SK-N-SH treated with all-trans-retinoic acid at 6 μM for 48 hours (cell line): ENCODE data around the gene LYRM1.

ENCODE experiments used
- ATAC-seq: fragments of 200-7000 bp; cut with Tn5 transposase; 3 replicates; pipeline ENCODE4 v1.9.1; 2020; ENCODE audit warnings: mild to moderate bottlenecking, moderate library complexity
- BACH2 ChIP-seq: fragments of 250-450 bp; sonication (Bioruptor Pico); IDR thresholded peaks from 2 replicates; pipeline ENCODE4 v1.9.0; 2021; ENCODE audit warnings: mild to moderate bottlenecking, borderline replicate concordance
- CREB5 ChIP-seq: fragments of 250-450 bp; sonication (Bioruptor Pico); IDR thresholded peaks from 2 replicates; pipeline ENCODE4 v1.5.1; 2020; ENCODE audit warnings: low read depth, mild to moderate bottlenecking, moderate library complexity
- CSRNP3 ChIP-seq: fragments of 250-450 bp; sonication (Bioruptor Pico); IDR thresholded peaks from 2 replicates; pipeline ENCODE4 v1.5.1; 2021; ENCODE audit warnings: mild to moderate bottlenecking, moderate library complexity
- GLIS3 ChIP-seq: fragments of 250-450 bp; sonication (Bioruptor Pico); IDR thresholded peaks from 2 replicates; pipeline ENCODE4 v1.5.0; 2020; ENCODE audit warnings: mild to moderate bottlenecking, moderate library complexity
- ISL1 ChIP-seq: fragments of 250-450 bp; sonication (Bioruptor Pico); IDR thresholded peaks from 2 replicates; pipeline ENCODE4 v2.1.2; 2022; ENCODE audit warnings: mild to moderate bottlenecking, moderate library complexity
- OSR1 ChIP-seq: fragments of 250-450 bp; sonication (Bioruptor Pico); IDR thresholded peaks from 2 replicates; pipeline ENCODE4 v1.8.0; 2022; ENCODE audit warnings: moderate library complexity, mild to moderate bottlenecking, inconsistent platforms
- PATZ1 ChIP-seq: fragments of 250-450 bp; sonication (Bioruptor Pico); IDR thresholded peaks from 2 replicates; pipeline ENCODE4 v1.8.0; 2020; ENCODE audit warnings: mild to moderate bottlenecking, moderate library complexity, borderline replicate concordance
- POU6F1 ChIP-seq: fragments of 250-450 bp; sonication (Bioruptor Pico); IDR thresholded peaks from 2 replicates; pipeline ENCODE4 v1.8.0; 2021; ENCODE audit warnings: low read depth, mild to moderate bottlenecking, moderate library complexity, borderline replicate concordance
- PPARA ChIP-seq: fragments of 250-450 bp; sonication (Bioruptor Pico); IDR thresholded peaks from 2 replicates; pipeline ENCODE4 v1.5.0; 2020; ENCODE audit warnings: mild to moderate bottlenecking, borderline replicate concordance
- RARB ChIP-seq: fragments of 250-450 bp; sonication (Bioruptor Pico); IDR thresholded peaks from 2 replicates; pipeline ENCODE4 v1.8.0; 2021; ENCODE audit warnings: mild to moderate bottlenecking, moderate library complexity
- SNAI2 ChIP-seq: fragments of 250-450 bp; sonication (Bioruptor Pico); IDR thresholded peaks from 2 replicates; pipeline ENCODE4 v1.5.0; 2020; ENCODE audit warnings: mild to moderate bottlenecking, moderate library complexity
- TOX ChIP-seq: fragments of 250-450 bp; sonication (Bioruptor Pico); IDR thresholded peaks from 2 replicates; pipeline ENCODE4 v1.8.0; 2021; ENCODE audit warnings: mild to moderate bottlenecking, moderate library complexity, borderline replicate concordance
- ZC3H10 ChIP-seq: fragments of 250-450 bp; sonication (Bioruptor Pico); IDR thresholded peaks from 2 replicates; pipeline ENCODE4 v1.5.1; 2021; ENCODE audit warnings: mild to moderate bottlenecking, moderate library complexity
- ZFP3 ChIP-seq: fragments of 250-450 bp; sonication (Bioruptor Pico); IDR thresholded peaks from 2 replicates; pipeline ENCODE4 v1.5.0; 2020; ENCODE audit warnings: mild to moderate bottlenecking, moderate library complexity
- ZFP30 ChIP-seq: fragments of 450-650 bp; formaldehyde crosslinking; IDR thresholded peaks from 2 replicates; pipeline ENCODE4 v1.5.0; 2022; ENCODE audit warnings: mild to moderate bottlenecking, moderate library complexity
- ZNF565 ChIP-seq: fragments of 450-650 bp; formaldehyde crosslinking; conservative IDR thresholded peaks from 2 replicates; pipeline ENCODE4 v1.5.0; 2020; ENCODE audit warnings: low read depth, mild to moderate bottlenecking, moderate library complexity
- ZNF70 ChIP-seq: fragments of 450-650 bp; formaldehyde crosslinking; IDR thresholded peaks from 2 replicates; pipeline ENCODE4 v1.5.0; 2020; ENCODE audit warnings: mild to moderate bottlenecking, moderate library complexity
- ZNF8 ChIP-seq: fragments of 450-650 bp; formaldehyde crosslinking; IDR thresholded peaks from 2 replicates; pipeline ENCODE4 v1.5.0; 2020; ENCODE audit warnings: mild to moderate bottlenecking, moderate library complexity

The LYRM1 gene

GRCh38 chr16:20918486-20919239, 18.1 kb downstream of the LYRM1 start (continued):
- TF ChIP-seq PATZ1 (CRISPR knock-in tag): no peak

GRCh38 chr16:20920091-20920490, 19.5 kb downstream of the LYRM1 start:
- TF ChIP-seq ISL1 (CRISPR knock-in tag) (no peak), CSRNP3 (CRISPR knock-in tag) (no peak), PATZ1 (CRISPR knock-in tag) (no peak), SNAI2 (CRISPR knock-in tag) (no peak), ZC3H10 (no peak), TOX (CRISPR knock-in tag) (no peak), CREB5 (CRISPR knock-in tag) (no peak), ZNF8 (CRISPR knock-in tag) (no peak), GLIS3 (no peak), OSR1 (CRISPR knock-in tag) (no peak), ZNF70 (no peak), POU6F1 (CRISPR knock-in tag) (no peak)
- ATAC-seq: no peak

- TF ChIP-seq ZNF565 (CRISPR knock-in tag): no peak
- TF ChIP-seq OSR1 (CRISPR knock-in tag): no peak
- TF ChIP-seq ZNF8 (CRISPR knock-in tag): no peak
- TF ChIP-seq ZFP30 (CRISPR knock-in tag): no peak
- no peak for ATAC-seq
These were observed 20.2 kb downstream of the LYRM1 start for GRCh38 chr16:20920799-20921198.

GRCh38 chr16:20923876-20924275, 23.3 kb downstream of the LYRM1 start:
- no peak for TF ChIP-seq PPARA (CRISPR knock-in tag)
- no peak for TF ChIP-seq RARB (CRISPR knock-in tag)
- no peak for TF ChIP-seq BACH2 (CRISPR knock-in tag)
- no peak for TF ChIP-seq CSRNP3 (CRISPR knock-in tag)
- no peak for TF ChIP-seq ZNF8 (CRISPR knock-in tag)
- TF ChIP-seq GLIS3: no peak
- no peak for TF ChIP-seq ZFP3 (CRISPR knock-in tag)
- ATAC-seq: no peak
